ENCODE measurements around the gene DIP2B. TPM values are rescaled to one million over a fixed set of nuclear protein-coding genes. Genes with fewer than 3 reads are reported as not detected.
"Not testable (repeated sequence)": the region's sequence is repeated elsewhere in the genome, so short reads cannot be mapped to it uniquely, and the experiment has no call there.

DIP2B gene
- total and polyA plus RNA-seq, 2 experiments from 2014 or later: 5.6 to 17.9 TPM

DNA sequence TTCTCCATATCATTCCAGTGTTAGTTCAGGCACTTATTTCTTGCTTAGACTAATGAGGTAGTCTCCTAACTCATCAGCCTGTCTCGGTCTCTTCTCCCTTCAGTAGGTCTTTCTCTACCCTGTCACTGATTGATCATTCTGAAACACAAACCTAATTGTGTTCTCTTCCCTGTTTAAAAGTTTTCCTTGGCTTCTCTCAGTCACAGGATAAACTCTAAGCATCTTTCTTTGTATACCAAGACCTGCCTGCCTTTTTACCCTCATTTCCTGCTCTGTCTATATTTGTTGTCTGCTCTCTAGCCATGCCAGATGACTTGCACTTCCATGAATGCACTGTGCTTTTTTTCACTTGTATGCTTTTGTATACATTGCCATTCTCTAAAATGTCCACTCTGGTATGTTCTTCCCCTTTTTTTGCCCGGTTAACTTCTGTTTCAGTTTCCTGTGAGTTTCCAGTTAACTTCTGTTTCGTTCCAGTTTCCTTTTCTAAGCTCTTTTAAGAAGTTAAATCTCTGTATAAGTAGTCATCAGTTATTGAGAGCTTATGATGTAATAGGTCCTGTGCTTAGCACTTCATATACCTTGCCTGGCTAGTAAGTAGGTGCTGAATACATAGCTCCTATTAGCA lies 12.8 kb downstream of the DIP2B start:
- Histone ChIP-seq H3K9ac (peak overlapping the region; percentile 37), H3K4me3 (peak overlapping the region; percentile 49), H3K27ac (peak overlapping the region; percentile 49), H3K4me1 (ENCODE audit: insufficient read depth) (peaks cover 9% of the 10 kb centered on the region), H3K4me2 (ENCODE audit: unreplicated experiment) (peak overlapping the region; percentile 39), H3F3A (ENCODE audit: insufficient read depth) (peaks cover 6% of the 10 kb centered on the region; the same call in 1 of the 2 replicates), H2AFZ (peak overlapping the region; percentile 36), H3K36me3 (ENCODE audit: low read depth) (no peaks in the 10 kb centered on the region), H3K9me2 (ENCODE audit: insufficient read depth) (no peaks in the 10 kb centered on the region), H3K79me2 (ENCODE audit: insufficient read depth) (peaks cover 99% of the 10 kb centered on the region), H4K20me1 (ENCODE audit: insufficient read depth) (no peaks in the 10 kb centered on the region), H3K27me3 (replicated peaks; ENCODE audit: insufficient read depth) (no peaks in the 10 kb centered on the region), H3K9me3 (ENCODE audit: low read depth) (no peaks in the 10 kb centered on the region)
- peak; percentile 65 for DNase-seq
- TF ChIP-seq EZH2phosphoT487 (IDR thresholded peaks at IDR 0.05; ENCODE audit: insufficient read depth, low read depth) (no peak), EZH2 (IDR thresholded peaks at IDR 0.05; ENCODE audit: insufficient read depth, poor library complexity, severe bottlenecking) (no peak)
- in situ Hi-C loops (cut with MboI): no loop called here
- 46 to 56% methylated on average over 3 of the region's 3 CpGs for whole genome bisulfite sequencing, 2 experiments (ENCODE audit: low coverage in 1 of 2, low lambda C conversion rate in 2 of 2, missing lambda C conversion rate in 2 of 2)

DNA sequence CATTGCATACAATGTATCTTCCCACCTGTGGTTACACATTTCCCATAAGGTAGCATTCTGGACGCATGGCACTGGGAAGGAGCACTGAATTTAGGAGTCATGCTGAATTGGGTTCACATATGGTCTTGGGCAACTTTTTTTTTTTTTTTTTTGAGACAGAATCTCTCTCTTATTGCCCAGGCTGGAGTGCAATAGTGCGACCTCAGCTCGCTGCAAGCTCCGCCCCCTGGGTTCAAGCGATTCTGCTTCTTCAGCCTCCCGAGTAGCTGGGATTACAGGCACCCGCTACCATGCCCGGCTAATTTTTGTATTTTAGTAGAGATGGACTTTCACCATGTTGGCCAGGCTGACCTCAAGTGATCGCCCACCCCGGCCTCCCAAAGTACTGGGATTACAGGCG lies 13.3 kb downstream of the DIP2B start:
- Histone ChIP-seq H3K27ac (peak overlapping the region; percentile 49; the same call in 1 of the 2 replicates), H3K4me2 (ENCODE audit: unreplicated experiment) (peak overlapping the region; percentile 39), H3K36me3 (ENCODE audit: low read depth) (no peaks in the 10 kb centered on the region), H3K9ac (no peak overlapping the region), H3K79me2 (ENCODE audit: insufficient read depth) (peaks cover 97% of the 10 kb centered on the region), H4K20me1 (ENCODE audit: insufficient read depth) (no peaks in the 10 kb centered on the region), H2AFZ (no peak overlapping the region), H3K9me3 (ENCODE audit: low read depth) (no peaks in the 10 kb centered on the region), H3F3A (ENCODE audit: insufficient read depth) (peaks cover 6% of the 10 kb centered on the region; the same call in 1 of the 2 replicates), H3K9me2 (ENCODE audit: insufficient read depth) (no peaks in the 10 kb centered on the region), H3K4me3 (no peak overlapping the region), H3K27me3 (replicated peaks; ENCODE audit: insufficient read depth) (no peaks in the 10 kb centered on the region), H3K4me1 (ENCODE audit: insufficient read depth) (peaks cover 9% of the 10 kb centered on the region)
- TF ChIP-seq EZH2 (IDR thresholded peaks at IDR 0.05; ENCODE audit: insufficient read depth, poor library complexity, severe bottlenecking) (no peak), EZH2phosphoT487 (IDR thresholded peaks at IDR 0.05; ENCODE audit: insufficient read depth, low read depth) (no peak)
- DNase-seq: no peak
- 95 to 96% methylated on average over 11 of the region's 11 CpGs for WGBS, 2 experiments (ENCODE audit: low coverage in 1 of 2, low lambda C conversion rate in 2 of 2, missing lambda C conversion rate in 2 of 2)
- in situ Hi-C loops (cut with MboI): no loop called here

GRCh38 chr12:50519353-50519752 lies 14.6 kb downstream of the DIP2B start:
- Histone ChIP-seq H3K9me3 (ENCODE audit: low read depth) (no peaks in the 10 kb centered on the region), H2AFZ (no peak overlapping the region), H3K4me1 (ENCODE audit: insufficient read depth) (peaks cover 9% of the 10 kb centered on the region), H3K4me3 (no peak overlapping the region), H3K9ac (no peak overlapping the region), H3K27me3 (replicated peaks; ENCODE audit: insufficient read depth) (no peaks in the 10 kb centered on the region), H3K9me2 (ENCODE audit: insufficient read depth) (no peaks in the 10 kb centered on the region), H3K27ac (no peak overlapping the region), H4K20me1 (ENCODE audit: insufficient read depth) (no peaks in the 10 kb centered on the region), H3F3A (ENCODE audit: insufficient read depth) (peaks cover 9% of the 10 kb centered on the region), H3K79me2 (ENCODE audit: insufficient read depth) (peaks cover 97% of the 10 kb centered on the region), H3K36me3 (ENCODE audit: low read depth) (0 out of 2 replicates have a peak, but pooled peaks cover 3% of the 10 kb centered on the region), H3K4me2 (ENCODE audit: unreplicated experiment) (no peak overlapping the region)
- 94 to 100% methylated on average over 1 of the region's 1 CpG for WGBS, 2 experiments (ENCODE audit: low coverage in 1 of 2, low lambda C conversion rate in 2 of 2, missing lambda C conversion rate in 2 of 2)
- no peak for DNase-seq
- in situ Hi-C loops (cut with MboI): no loop called here
- TF ChIP-seq EZH2 (IDR thresholded peaks at IDR 0.05; ENCODE audit: insufficient read depth, poor library complexity, severe bottlenecking): no peak
- no peak for TF ChIP-seq EZH2phosphoT487 (IDR thresholded peaks at IDR 0.05; ENCODE audit: insufficient read depth, low read depth)

GRCh38 chr12:50520416-50521207 lies 15.8 kb downstream of the DIP2B start:
- H3K4me1 ChIP-seq (ENCODE audit: insufficient read depth): peaks cover 9% of the 10 kb centered on the region
- H3K9me2 ChIP-seq (ENCODE audit: insufficient read depth): no peaks in the 10 kb centered on the region
- 0 out of 2 replicates have a peak, but pooled peaks cover 3% of the 10 kb centered on the region for H3K36me3 ChIP-seq (ENCODE audit: low read depth)
- no peaks in the 10 kb centered on the region for H3K27me3 ChIP-seq (replicated peaks; ENCODE audit: insufficient read depth)
- in situ Hi-C loops (cut with MboI): no loop called here
- TF ChIP-seq EZH2 (IDR thresholded peaks at IDR 0.05; ENCODE audit: insufficient read depth, poor library complexity, severe bottlenecking) (no peak), EZH2phosphoT487 (IDR thresholded peaks at IDR 0.05; ENCODE audit: insufficient read depth, low read depth) (no peak)
- WGBS, 2 experiments (ENCODE audit: low coverage in 1 of 2, low lambda C conversion rate in 2 of 2, missing lambda C conversion rate in 2 of 2): 65 to 66% methylated on average over 8 of the region's 8 CpGs
- no peak overlapping the region for H3K9ac ChIP-seq
- no peak overlapping the region for H3K4me2 ChIP-seq (ENCODE audit: unreplicated experiment)
- DNase-seq: no peak
- no peaks in the 10 kb centered on the region for H3K9me3 ChIP-seq (ENCODE audit: low read depth)
- H4K20me1 ChIP-seq (ENCODE audit: insufficient read depth): no peaks in the 10 kb centered on the region
- H2AFZ ChIP-seq: no peak overlapping the region
- H3K4me3 ChIP-seq: no peak overlapping the region
- H3F3A ChIP-seq (ENCODE audit: insufficient read depth): peaks cover 9% of the 10 kb centered on the region
- H3K79me2 ChIP-seq (ENCODE audit: insufficient read depth): peaks cover 97% of the 10 kb centered on the region
- no peak overlapping the region for H3K27ac ChIP-seq

- H3K27ac ChIP-seq; H4K20me1 ChIP-seq (ENCODE audit: insufficient read depth); H3K36me3 ChIP-seq (ENCODE audit: low read depth); H2AFZ ChIP-seq; H3K4me3 ChIP-seq; H3K9me3 ChIP-seq (ENCODE audit: low read depth); H3K4me2 ChIP-seq (ENCODE audit: unreplicated experiment); in situ Hi-C loops (cut with MboI); H3K9me2 ChIP-seq (ENCODE audit: insufficient read depth); H3K9ac ChIP-seq; H3K4me1 ChIP-seq (ENCODE audit: insufficient read depth); DNase-seq; H3F3A ChIP-seq (ENCODE audit: insufficient read depth); H3K27me3 ChIP-seq (replicated peaks; ENCODE audit: insufficient read depth): not testable (repeated sequence)
- peaks cover 95% of the 10 kb centered on the region for H3K79me2 ChIP-seq (ENCODE audit: insufficient read depth)
- 93 to 97% methylated on average over 4 of the region's 4 CpGs for WGBS, 2 experiments (ENCODE audit: low coverage in 1 of 2, low lambda C conversion rate in 2 of 2, missing lambda C conversion rate in 2 of 2)
Measured at GRCh38 chr12:50521781-50522180, 17.0 kb downstream of the DIP2B start.

Data from GM23248 (cell line).